NCI-H2081 treated with DMSO at 0.1 percent for 48 hours (cell line): ENCODE results near the gene IL1RAPL1.

Experiments
- DNase-seq: peaks from one replicate; lab custom pipeline; 2025; lab: John Stamatoyannopoulos, UW

IL1RAPL1 gene

DNA sequence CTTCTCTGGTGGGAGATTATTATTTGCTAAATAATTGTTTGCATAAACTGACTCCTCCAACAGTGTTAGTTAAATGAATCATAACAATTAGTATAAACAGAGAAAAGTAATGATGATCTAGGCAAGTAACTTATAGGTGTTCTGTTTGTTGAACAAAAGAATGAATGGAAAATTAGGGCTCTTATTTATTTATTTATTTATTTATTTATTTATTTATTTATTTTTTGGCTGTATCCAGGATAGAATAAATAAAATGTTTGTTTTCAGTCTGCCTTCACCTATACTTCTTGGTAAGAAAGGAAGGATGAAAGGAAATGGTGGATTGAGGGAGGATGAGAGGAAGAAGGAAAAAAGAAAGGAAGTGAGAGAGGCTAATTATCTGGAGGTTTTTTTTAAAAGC is 1066.5 kb downstream of the IL1RAPL1 start:
- no peak for DNase-seq

- DNase-seq, result no peak
Observed at GRCh38 chrX:29659911-29660310, 1072.7 kb downstream of the IL1RAPL1 start.

DNA sequence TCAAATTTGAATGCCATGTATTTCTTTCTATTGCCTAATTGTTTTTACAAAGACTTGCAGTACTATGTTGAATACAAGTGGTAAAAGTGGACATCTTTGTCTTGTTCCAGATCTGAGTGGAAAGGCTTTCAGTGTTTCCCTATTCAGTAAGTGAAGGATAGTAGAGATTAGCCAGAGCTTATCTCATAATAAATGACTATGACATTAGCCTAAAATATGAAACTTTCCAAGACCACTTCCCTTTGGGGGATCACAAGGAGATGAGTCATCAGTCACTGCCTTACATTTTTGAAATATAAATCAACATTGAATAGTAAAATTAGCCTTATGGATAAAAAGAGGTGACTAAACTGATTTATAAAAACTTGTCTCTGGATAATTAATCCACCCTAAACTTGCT is 1074.0 kb downstream of the IL1RAPL1 start:
- no peak for DNase-seq

DNA sequence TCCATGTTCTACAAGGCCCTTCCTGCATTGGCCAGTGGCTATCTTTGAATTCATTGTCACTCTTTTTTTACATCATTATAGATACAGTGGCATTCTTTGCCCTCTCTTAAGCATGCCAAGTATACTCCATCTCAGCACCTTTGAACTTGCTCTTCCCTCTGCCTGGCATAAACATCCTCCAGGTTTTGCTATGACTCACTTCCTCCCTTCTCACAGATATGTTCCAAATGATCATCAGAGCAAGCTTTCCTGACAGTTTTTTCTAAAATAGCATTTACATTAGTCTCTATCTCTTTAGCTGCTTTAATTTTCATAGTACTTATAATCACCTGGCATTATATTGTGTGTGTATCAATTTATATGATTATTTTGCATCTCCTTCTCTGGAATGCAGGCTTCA is 1074.9 kb downstream of the IL1RAPL1 start:
- DNase-seq, result no peak

GRCh38 chrX:29662759-29663503 is 1075.7 kb downstream of the IL1RAPL1 start:
- DNase-seq, result no peak

- no peak for DNase-seq
Observed at GRCh38 chrX:29665532-29665931, 1078.3 kb downstream of the IL1RAPL1 start.

GRCh38 chrX:29666366-29666765 is 1079.1 kb downstream of the IL1RAPL1 start:
- DNase-seq, result no peak

- no peak for DNase-seq
Observed at GRCh38 chrX:29671421-29671820, 1084.2 kb downstream of the IL1RAPL1 start.

DNA sequence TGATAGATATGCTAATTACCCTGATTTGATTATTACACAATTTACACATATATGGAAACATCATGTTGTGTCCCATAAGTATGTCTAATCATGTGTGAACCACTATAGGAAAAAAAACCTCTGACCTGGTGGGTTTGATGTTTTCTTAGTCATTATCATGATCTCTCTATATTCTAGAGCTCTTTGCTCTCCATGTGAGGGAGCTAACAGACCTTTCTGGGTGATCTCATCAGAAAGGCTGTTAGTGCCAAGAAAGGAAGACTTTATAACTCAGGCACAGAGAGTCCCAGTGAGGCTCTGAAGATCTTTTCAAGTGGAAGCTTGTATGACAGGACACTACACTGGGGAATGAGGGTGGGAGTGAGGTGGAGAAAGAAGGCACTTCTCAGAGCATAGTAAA is 1100.4 kb downstream of the IL1RAPL1 start:
- no peak for DNase-seq

GRCh38 chrX:29690061-29690460 is 1102.8 kb downstream of the IL1RAPL1 start:
- no peak for DNase-seq

DNA sequence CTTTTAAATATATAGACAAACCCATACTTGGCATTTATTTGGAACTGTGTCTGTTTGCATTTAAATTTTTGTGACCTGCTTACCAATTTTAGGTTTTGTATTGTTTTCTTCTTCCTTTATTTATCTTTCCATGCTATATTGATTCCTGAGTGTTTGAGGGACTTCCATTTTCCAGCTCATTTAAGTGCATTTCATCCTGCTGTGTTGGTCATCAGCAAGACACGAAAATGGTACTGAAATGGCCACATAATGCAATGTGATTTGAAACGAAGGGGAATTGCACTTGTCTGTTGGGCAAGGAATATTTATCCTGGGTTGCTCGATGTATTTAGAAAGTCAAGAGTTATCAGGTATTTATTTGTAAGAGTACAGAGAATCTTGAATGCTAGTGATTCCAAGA is 1103.8 kb downstream of the IL1RAPL1 start:
- DNase-seq, result no peak

DNA sequence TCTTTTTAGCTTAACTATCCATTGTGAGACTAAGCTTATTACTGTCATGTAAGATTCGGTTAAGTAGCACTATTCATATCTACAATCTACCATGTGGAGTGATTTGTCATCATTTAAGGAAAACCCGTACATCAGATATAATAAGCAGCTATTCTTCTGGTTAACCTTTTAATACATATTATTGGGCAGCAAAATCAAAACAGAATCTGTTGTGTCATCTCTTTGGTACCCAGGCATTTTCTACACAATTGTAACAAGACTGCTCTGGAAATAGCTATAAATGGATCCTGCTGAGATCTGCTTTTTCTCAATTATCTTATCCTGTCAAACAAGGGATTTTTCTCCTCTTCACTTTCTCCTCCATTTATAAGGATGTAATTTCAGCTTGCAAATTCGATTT is 1106.7 kb downstream of the IL1RAPL1 start:
- DNase-seq, result no peak

DNA sequence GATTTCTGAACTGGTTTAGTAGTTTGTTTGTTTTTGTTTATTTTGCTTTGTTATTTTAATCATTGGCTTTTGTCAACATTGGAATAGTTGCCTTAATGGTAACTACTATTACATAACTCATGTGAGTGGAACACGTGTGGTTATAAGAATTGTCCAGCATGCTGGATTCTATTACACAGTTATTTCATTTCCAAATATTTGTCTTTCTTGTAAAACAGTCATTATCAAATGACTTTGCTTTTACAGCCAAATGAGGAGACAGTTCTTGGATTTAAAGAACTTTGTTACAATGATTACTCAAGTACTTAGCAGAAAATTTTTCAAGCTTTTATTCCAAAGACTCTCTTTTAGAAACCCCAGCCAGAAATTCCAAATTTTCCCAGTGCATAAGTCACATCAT is 1112.0 kb downstream of the IL1RAPL1 start:
- DNase-seq, result no peak

DNA sequence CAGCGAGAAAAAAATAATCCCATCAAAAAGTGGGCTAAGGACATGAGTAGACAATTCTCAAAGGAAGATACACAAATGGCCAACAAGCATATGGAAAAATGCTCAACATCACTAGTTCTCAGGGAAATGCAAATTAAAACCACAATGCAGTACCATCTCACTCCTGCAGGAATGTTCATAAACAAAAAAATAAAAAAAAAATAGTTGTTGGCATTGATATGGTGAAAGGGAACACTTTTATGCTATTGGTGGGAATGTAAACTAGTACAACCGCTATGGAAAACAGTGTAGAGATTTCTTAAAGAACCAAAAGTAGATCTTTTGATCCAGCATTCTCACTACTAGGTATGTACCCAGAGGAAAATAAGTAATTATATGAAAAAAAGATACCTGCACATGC is 1119.8 kb downstream of the IL1RAPL1 start:
- DNase-seq, result no peak

- DNase-seq, result no peak
Observed at GRCh38 chrX:29721152-29721551, 1133.9 kb downstream of the IL1RAPL1 start.

DNA sequence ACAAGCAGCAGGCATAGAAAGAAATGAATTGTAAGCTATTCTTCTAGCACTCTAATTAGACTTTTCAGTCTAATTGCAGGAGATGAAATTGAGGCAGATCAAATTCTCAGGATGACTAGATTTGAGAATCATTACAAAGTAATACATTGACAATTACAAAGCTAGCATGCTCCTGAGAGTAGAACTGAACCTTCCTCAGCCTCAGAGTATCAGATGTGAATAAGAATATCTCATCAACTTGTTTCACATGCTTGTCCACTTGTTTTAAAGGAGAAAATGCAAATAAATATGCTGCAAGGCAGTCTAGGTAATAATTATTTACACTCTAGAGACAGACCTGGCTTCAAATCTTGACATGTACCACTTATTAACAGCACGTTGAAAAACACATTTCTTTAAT is 1137.1 kb downstream of the IL1RAPL1 start:
- DNase-seq, result no peak

DNA sequence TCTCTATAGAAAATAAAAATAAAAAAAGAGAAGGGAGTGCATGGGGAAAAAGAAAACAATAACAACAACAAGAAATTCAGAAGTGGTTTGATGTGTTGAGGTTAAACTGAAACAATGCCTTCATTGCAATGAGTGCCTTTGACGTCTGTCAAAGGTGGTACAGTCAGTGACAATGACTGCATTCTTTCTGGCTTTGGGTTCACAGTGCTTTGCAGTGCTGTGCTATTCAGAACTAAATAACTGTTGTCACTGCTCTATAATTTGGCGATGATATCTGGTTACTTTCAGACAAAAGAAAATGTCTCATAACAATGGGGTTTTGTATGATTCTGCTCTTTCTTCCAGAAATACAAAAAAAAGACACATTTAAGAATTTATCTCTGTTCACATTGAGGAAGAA is 1139.6 kb downstream of the IL1RAPL1 start:
- no peak for DNase-seq

GRCh38 chrX:29728639-29729038 is 1141.4 kb downstream of the IL1RAPL1 start:
- no peak for DNase-seq

- no peak for DNase-seq
Observed at GRCh38 chrX:29744966-29745365, 1157.7 kb downstream of the IL1RAPL1 start.

DNA sequence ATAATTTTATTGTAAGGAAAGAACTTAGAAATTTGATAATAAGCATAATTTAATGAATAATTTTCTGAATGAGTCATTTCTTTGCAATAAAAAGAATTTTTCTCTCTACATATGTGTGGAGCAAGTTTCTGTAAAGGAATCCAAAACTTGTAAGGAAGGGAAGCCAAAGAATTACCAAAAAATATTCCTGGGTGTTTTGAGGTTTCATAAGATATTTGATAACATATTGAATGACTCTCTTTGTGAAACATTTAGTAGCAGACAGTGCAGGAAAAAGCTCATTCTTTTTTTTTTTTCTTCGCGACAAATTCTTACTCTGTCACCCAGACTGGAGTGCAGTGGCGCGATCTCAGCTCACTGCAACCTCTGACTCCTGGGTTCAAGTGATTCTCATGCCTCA is 1159.1 kb downstream of the IL1RAPL1 start:
- no peak for DNase-seq

- DNase-seq, result no peak
Observed at GRCh38 chrX:29762006-29762405, 1174.8 kb downstream of the IL1RAPL1 start.

DNA sequence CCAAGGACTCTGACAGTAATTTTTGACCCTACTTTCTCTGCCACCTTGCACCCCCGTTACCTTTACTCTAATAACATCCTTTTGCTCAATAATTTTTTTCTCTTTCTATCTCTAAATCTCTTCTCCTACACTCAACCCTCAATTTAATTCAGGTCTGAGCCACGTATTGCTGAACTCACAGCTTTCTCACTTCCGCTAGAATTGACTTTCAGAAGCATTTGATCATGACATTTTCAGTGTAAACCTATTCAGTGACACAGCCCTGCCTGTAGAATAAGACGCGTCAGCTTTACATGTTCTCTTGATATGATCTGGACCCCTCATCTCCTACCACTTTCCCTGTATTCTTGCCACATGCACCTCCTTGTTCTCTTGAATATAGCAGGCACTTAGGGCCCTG is 1188.6 kb downstream of the IL1RAPL1 start:
- DNase-seq, result no peak

DNA sequence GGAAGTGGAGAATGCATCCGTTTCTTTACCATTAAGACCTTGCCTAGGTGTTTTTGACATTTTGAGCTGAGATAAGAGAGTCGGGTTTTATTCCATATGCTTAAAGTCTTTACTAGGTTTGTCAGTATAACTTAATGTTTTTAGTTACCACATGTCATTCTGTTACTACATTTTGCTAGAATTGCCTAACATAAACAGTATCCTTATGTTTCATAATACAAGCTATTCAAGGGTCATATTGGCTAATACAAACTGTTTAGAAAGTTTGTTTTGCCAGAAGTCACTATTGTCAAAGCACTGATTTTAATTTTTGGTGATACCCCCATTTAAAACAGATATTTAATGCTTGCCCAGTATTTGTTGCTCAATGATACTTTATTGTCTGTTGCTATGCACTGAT is 1200.4 kb downstream of the IL1RAPL1 start:
- no peak for DNase-seq

GRCh38 chrX:29788991-29789699 is 1201.9 kb downstream of the IL1RAPL1 start:
- no peak for DNase-seq
